ENCODE measurements around the gene PHKB. TPM values are rescaled to one million over a fixed set of nuclear protein-coding genes. Genes with fewer than 3 reads are reported as not detected.
A peak's percentile ranks its signal among the peaks of the same experiment; 100 is the strongest.
"Not testable (repeated sequence)": the region's sequence is repeated elsewhere in the genome, so short reads cannot be mapped to it uniquely, and the experiment has no call there.

Gene PHKB
- polyA plus RNA-seq, 3 donors from 2014 or later = 27.8 to 42.7 (median 30.6) TPM

- peaks cover 10 to 26% of the 10 kb centered on the region in 2 donors for H3K4me1 Mint-ChIP-seq
- not testable (repeated sequence) for H3K4me3 Mint-ChIP-seq; DNase-seq; H3K27me3 Mint-ChIP-seq (ENCODE audit: low read depth in 3 of 3); H3K27ac Mint-ChIP-seq
- peaks cover 56 to 63% (median 59%) of the 10 kb centered on the region in 3 donors for H3K36me3 Mint-ChIP-seq
- H3K9me3 Mint-ChIP-seq = peaks cover 16 to 53% (median 37%) of the 10 kb centered on the region in 6 donors
Measured at GRCh38 chr16:47539707-47540670, 78.9 kb downstream of the PHKB start.

GRCh38 chr16:47541135-47541534 is 80.0 kb downstream of the PHKB start:
- not testable (repeated sequence) for H3K27me3 Mint-ChIP-seq (ENCODE audit: low read depth in 3 of 3); H3K4me3 Mint-ChIP-seq; DNase-seq; H3K27ac Mint-ChIP-seq
- Mint-ChIP-seq H3K4me1 (peaks cover 10 to 27% of the 10 kb centered on the region in 2 donors), H3K36me3 (peaks cover 63 to 73% (median 70%) of the 10 kb centered on the region in 3 donors), H3K9me3 (peaks cover 24 to 62% (median 47%) of the 10 kb centered on the region in 6 donors)

GRCh38 chr16:47544255-47544654 is 83.1 kb downstream of the PHKB start:
- DNase-seq = peak in 1 of 3 donors; percentile 8
- H3K27me3 Mint-ChIP-seq (ENCODE audit: low read depth in 3 of 3) = not testable (repeated sequence)
- H3K4me1 Mint-ChIP-seq = peaks cover 7 to 13% of the 10 kb centered on the region in 2 donors
- peaks cover 27 to 65% (median 50%) of the 10 kb centered on the region in 6 donors for H3K9me3 Mint-ChIP-seq
- H3K27ac Mint-ChIP-seq = peak overlapping the region in 2 of 6 donors; percentile 9 to 36
- H3K4me3 Mint-ChIP-seq = peak overlapping the region in 1 of 5 donors; percentile 56
- H3K36me3 Mint-ChIP-seq = peaks cover 62 to 66% (median 64%) of the 10 kb centered on the region in 3 donors

GRCh38 chr16:47551185-47551584 is 90.1 kb downstream of the PHKB start:
- not testable (repeated sequence) for DNase-seq, H3K27ac Mint-ChIP-seq
- H3K9me3 Mint-ChIP-seq = peaks cover 19 to 34% (median 24%) of the 10 kb centered on the region in 6 donors

GRCh38 chr16:47551767-47552166 is 90.6 kb downstream of the PHKB start:
- peaks cover 17 to 34% (median 22%) of the 10 kb centered on the region in 6 donors for H3K9me3 Mint-ChIP-seq
- not testable (repeated sequence) for H3K27ac Mint-ChIP-seq; H3K27me3 Mint-ChIP-seq (ENCODE audit: low read depth in 3 of 3); H3K4me3 Mint-ChIP-seq; DNase-seq; H3K4me1 Mint-ChIP-seq
- H3K36me3 Mint-ChIP-seq = peaks cover 61 to 83% (median 79%) of the 10 kb centered on the region in 3 donors

More at GRCh38 chr16:47551185-47551584, 90.1 kb downstream of the PHKB start:
- H3K4me1 Mint-ChIP-seq; H3K27me3 Mint-ChIP-seq (ENCODE audit: low read depth in 3 of 3); H3K4me3 Mint-ChIP-seq: not testable (repeated sequence)
- peaks cover 63 to 84% (median 79%) of the 10 kb centered on the region in 3 donors for H3K36me3 Mint-ChIP-seq

- Mint-ChIP-seq H3K27me3 (ENCODE audit: low read depth in 3 of 3) (no peaks in the 10 kb centered on the region), H3K9me3 (peaks cover 13 to 29% (median 21%) of the 10 kb centered on the region in 6 donors), H3K36me3 (peaks cover 51 to 76% (median 71%) of the 10 kb centered on the region in 3 donors), H3K27ac (no peak overlapping the region), H3K4me1 (peaks cover 2 to 7% of the 10 kb centered on the region in 2 donors), H3K4me3 (no peak overlapping the region)
- no peak for DNase-seq
Measured at GRCh38 chr16:47553853-47554564, 92.9 kb downstream of the PHKB start.

GRCh38 chr16:47554587-47554986 is 93.5 kb downstream of the PHKB start:
- DNase-seq; H3K27me3 Mint-ChIP-seq (ENCODE audit: low read depth in 3 of 3); H3K4me3 Mint-ChIP-seq; H3K4me1 Mint-ChIP-seq; H3K27ac Mint-ChIP-seq: not testable (repeated sequence)
- Mint-ChIP-seq H3K9me3 (peaks cover 13 to 26% (median 21%) of the 10 kb centered on the region in 6 donors), H3K36me3 (peaks cover 46 to 71% (median 65%) of the 10 kb centered on the region in 3 donors)

- peaks cover 30 to 42% of the 10 kb centered on the region in 2 donors for H3K4me1 Mint-ChIP-seq
- H3K27me3 Mint-ChIP-seq (ENCODE audit: low read depth in 3 of 3) = no peaks in the 10 kb centered on the region
- H3K9me3 Mint-ChIP-seq = peaks cover 0 to 4% (median 0%) of the 10 kb centered on the region in 6 donors
- peaks cover 16 to 42% (median 24%) of the 10 kb centered on the region in 3 donors for H3K36me3 Mint-ChIP-seq
- no peak for DNase-seq
- peak overlapping the region in 2 of 6 donors; percentile 8 to 43 for H3K27ac Mint-ChIP-seq
- no peak overlapping the region for H3K4me3 Mint-ChIP-seq
Measured at GRCh38 chr16:47561286-47561685, 100.2 kb downstream of the PHKB start.

GRCh38 chr16:47562366-47562765 is 101.2 kb downstream of the PHKB start:
- no peak overlapping the region for H3K4me3 Mint-ChIP-seq

GRCh38 chr16:47565454-47565853 is 104.3 kb downstream of the PHKB start:
- Mint-ChIP-seq H3K27me3 (ENCODE audit: low read depth in 3 of 3) (peaks cover 0 to 1% (median 0%) of the 10 kb centered on the region in 3 donors), H3K9me3 (peaks cover 0 to 4% (median 0%) of the 10 kb centered on the region in 6 donors), H3K27ac (peak overlapping the region in 5 of 6 donors; percentile 8 to 86 (median 41)), H3K4me3 (peak overlapping the region; percentile 44 to 69 (median 49)), H3K36me3 (peaks cover 19 to 45% (median 27%) of the 10 kb centered on the region in 3 donors), H3K4me1 (peaks cover 54 to 82% of the 10 kb centered on the region in 2 donors)
- no peak for DNase-seq

More at GRCh38 chr16:47562366-47562765, 101.2 kb downstream of the PHKB start:
- H3K27ac Mint-ChIP-seq = no peak overlapping the region
- H3K36me3 Mint-ChIP-seq = peaks cover 16 to 45% (median 27%) of the 10 kb centered on the region in 3 donors
- peaks cover 31 to 52% of the 10 kb centered on the region in 2 donors for H3K4me1 Mint-ChIP-seq
- H3K27me3 Mint-ChIP-seq (ENCODE audit: low read depth in 3 of 3) = peaks cover 0 to 1% (median 0%) of the 10 kb centered on the region in 3 donors
- DNase-seq = no peak
- H3K9me3 Mint-ChIP-seq = peaks cover 0 to 4% (median 0%) of the 10 kb centered on the region in 6 donors

GRCh38 chr16:47567321-47567720 is 106.2 kb downstream of the PHKB start:
- peak overlapping the region in 2 of 6 donors; percentile 23 to 68 for H3K27ac Mint-ChIP-seq
- H3K36me3 Mint-ChIP-seq = peaks cover 21 to 38% (median 21%) of the 10 kb centered on the region in 3 donors
- H3K4me3 Mint-ChIP-seq = no peak overlapping the region
- peaks cover 52 to 81% of the 10 kb centered on the region in 2 donors for H3K4me1 Mint-ChIP-seq
- DNase-seq = no peak
- H3K27me3 Mint-ChIP-seq (ENCODE audit: low read depth in 3 of 3) = peaks cover 0 to 1% (median 0%) of the 10 kb centered on the region in 3 donors
- peaks cover 0 to 4% (median 0%) of the 10 kb centered on the region in 6 donors for H3K9me3 Mint-ChIP-seq

- Mint-ChIP-seq H3K36me3 (peaks cover 14 to 30% (median 16%) of the 10 kb centered on the region in 3 donors), H3K4me3 (peak overlapping the region; percentile 54 to 80 (median 71)), H3K9me3 (peaks cover 0 to 4% (median 0%) of the 10 kb centered on the region in 6 donors), H3K27me3 (ENCODE audit: low read depth in 3 of 3) (peaks cover 0 to 1% (median 0%) of the 10 kb centered on the region in 3 donors), H3K27ac (peak overlapping the region; percentile 67 to 92 (median 88)), H3K4me1 (peaks cover 51 to 80% of the 10 kb centered on the region in 2 donors)
- peak in 2 of 3 donors; percentile 10 for DNase-seq
Measured at GRCh38 chr16:47568351-47568750, 107.2 kb downstream of the PHKB start.

GRCh38 chr16:47571049-47571448 is 109.9 kb downstream of the PHKB start:
- H3K4me1 Mint-ChIP-seq = peaks cover 43 to 76% of the 10 kb centered on the region in 2 donors

More at GRCh38 chr16:47571049-47571448, 109.9 kb downstream of the PHKB start:
- Mint-ChIP-seq H3K27ac (no peak overlapping the region), H3K4me3 (no peak overlapping the region), H3K9me3 (peaks cover 0 to under 1% (median 0%) of the 10 kb centered on the region in 6 donors), H3K36me3 (peaks cover 8 to 24% (median 14%) of the 10 kb centered on the region in 3 donors), H3K27me3 (ENCODE audit: low read depth in 3 of 3) (peaks cover 0 to 1% (median 0%) of the 10 kb centered on the region in 3 donors)
- no peak for DNase-seq
